ENCODE measurements around the gene CAMK2N1.

Gene CAMK2N1

GRCh38 chr1:20492751-20493150 lies 6.7 kb upstream of the CAMK2N1 start:
- H2AFZ ChIP-seq (ENCODE audit: low read length), result no peak overlapping the region
- H3K9me3 ChIP-seq (ENCODE audit: low read length), result no peaks in the 10 kb centered on the region
- H3K4me1 ChIP-seq (ENCODE audit: insufficient read depth, low read length, severe bottlenecking), result peaks cover 10% of the 10 kb centered on the region
- H3K79me2 ChIP-seq (ENCODE audit: insufficient read depth, low read length), result no peaks in the 10 kb centered on the region
- no peak overlapping the region for H3K4me2 ChIP-seq (ENCODE audit: low read length)
- H3K27me3 ChIP-seq (ENCODE audit: insufficient read depth, low read length), result 0 out of 2 replicates have a peak, but pooled peaks cover 6% of the 10 kb centered on the region
- no peaks in the 10 kb centered on the region for H3F3A ChIP-seq (ENCODE audit: insufficient read depth, low read length)
- TF ChIP-seq CTCF (IDR thresholded peaks at IDR 0.05; ENCODE audit: low read length) (no peak), EZH2 (IDR thresholded peaks at IDR 0.05; ENCODE audit: borderline replicate concordance, low read length) (no peak)
- H4K20me1 ChIP-seq (ENCODE audit: insufficient read depth, low read length), result no peaks in the 10 kb centered on the region
- no peak overlapping the region for H3K27ac ChIP-seq (ENCODE audit: low read depth, low read length, poor library complexity, severe bottlenecking)
- H3K9ac ChIP-seq (ENCODE audit: low read length), result no peak overlapping the region
- H3K36me3 ChIP-seq (ENCODE audit: insufficient read depth, low read length), result peaks cover 6% of the 10 kb centered on the region; the same call in 1 of the 2 replicates
- H3K4me3 ChIP-seq (ENCODE audit: low read depth, low read length, poor library complexity, severe bottlenecking), result no peak overlapping the region
- no peaks in the 10 kb centered on the region for H3K9me2 ChIP-seq (ENCODE audit: low read depth, low read length)

- no peaks in the 10 kb centered on the region for H3K79me2 ChIP-seq (ENCODE audit: insufficient read depth, low read length)
- no peaks in the 10 kb centered on the region for H3K9me3 ChIP-seq (ENCODE audit: low read length)
- H3K27ac ChIP-seq (ENCODE audit: low read depth, low read length, poor library complexity, severe bottlenecking), result no peak overlapping the region
- no peak overlapping the region for H3K9ac ChIP-seq (ENCODE audit: low read length)
- H4K20me1 ChIP-seq (ENCODE audit: insufficient read depth, low read length), result no peaks in the 10 kb centered on the region
- TF ChIP-seq CTCF (IDR thresholded peaks at IDR 0.05; ENCODE audit: low read length), result no peak
- no peak for TF ChIP-seq EZH2 (IDR thresholded peaks at IDR 0.05; ENCODE audit: borderline replicate concordance, low read length)
- no peaks in the 10 kb centered on the region for H3K9me2 ChIP-seq (ENCODE audit: low read depth, low read length)
- no peaks in the 10 kb centered on the region for H3F3A ChIP-seq (ENCODE audit: insufficient read depth, low read length)
- H3K4me3 ChIP-seq (ENCODE audit: low read depth, low read length, poor library complexity, severe bottlenecking), result no peak overlapping the region
- H3K4me1 ChIP-seq (ENCODE audit: insufficient read depth, low read length, severe bottlenecking), result peaks cover 10% of the 10 kb centered on the region
- no peak overlapping the region for H2AFZ ChIP-seq (ENCODE audit: low read length)
- H3K4me2 ChIP-seq (ENCODE audit: low read length), result no peak overlapping the region
- H3K27me3 ChIP-seq (ENCODE audit: insufficient read depth, low read length), result 0 out of 2 replicates have a peak, but pooled peaks cover 6% of the 10 kb centered on the region
- no peaks in the 10 kb centered on the region for H3K36me3 ChIP-seq (ENCODE audit: insufficient read depth, low read length)
Measured at GRCh38 chr1:20491866-20492265, 5.9 kb upstream of the CAMK2N1 start.

- TF ChIP-seq EZH2 (IDR thresholded peaks at IDR 0.05; ENCODE audit: borderline replicate concordance, low read length) (no peak), CTCF (IDR thresholded peaks at IDR 0.05; ENCODE audit: low read length) (no peak)
- Histone ChIP-seq H3K27me3 (ENCODE audit: insufficient read depth, low read length) (0 out of 2 replicates have a peak, but pooled peaks cover 6% of the 10 kb centered on the region), H3K4me3 (ENCODE audit: low read depth, low read length, poor library complexity, severe bottlenecking) (no peak overlapping the region), H2AFZ (ENCODE audit: low read length) (no peak overlapping the region), H3K36me3 (ENCODE audit: insufficient read depth, low read length) (no peaks in the 10 kb centered on the region), H3K4me1 (ENCODE audit: insufficient read depth, low read length, severe bottlenecking) (peaks cover 10% of the 10 kb centered on the region), H3F3A (ENCODE audit: insufficient read depth, low read length) (no peaks in the 10 kb centered on the region), H3K4me2 (ENCODE audit: low read length) (no peak overlapping the region), H4K20me1 (ENCODE audit: insufficient read depth, low read length) (no peaks in the 10 kb centered on the region), H3K79me2 (ENCODE audit: insufficient read depth, low read length) (no peaks in the 10 kb centered on the region), H3K27ac (ENCODE audit: low read depth, low read length, poor library complexity, severe bottlenecking) (no peak overlapping the region), H3K9me3 (ENCODE audit: low read length) (no peaks in the 10 kb centered on the region), H3K9ac (ENCODE audit: low read length) (no peak overlapping the region), H3K9me2 (ENCODE audit: low read depth, low read length) (no peaks in the 10 kb centered on the region)
Measured at GRCh38 chr1:20491178-20491577, 5.2 kb upstream of the CAMK2N1 start.

All from OCI-LY1 (cell line).